DND-41 (cell line): ENCODE data around the gene SECISBP2.
A peak's percentile ranks its signal among the peaks of the same experiment; 100 is the strongest.

Source experiments
- ATAC-seq: fragments of 200-7000 bp; cut with Tn5 transposase; 3 replicates; pipeline ENCODE4 v1.9.1; 2021; ENCODE audit warnings: low read depth; ENCODE audit not compliant: insufficient read depth
- DNase-seq: peaks from one replicate; pipeline ENCODE4 v3.0.0-alpha.2; 2020
- H2AFZ ChIP-seq: 2 replicates; pipeline ENCODE4 v1.6.0; 2012; ENCODE audit warnings: low read depth, low read length
- H3K27ac ChIP-seq: 2 replicates; pipeline ENCODE4 v1.5.1; 2012; ENCODE audit warnings: low read length, inconsistent platforms
- H3K27me3 ChIP-seq: fragments of 200-600 bp; sonication (generic); 2 replicates; pipeline ENCODE4 v1.6.0; 2012; ENCODE audit warnings: low read length, mild to moderate bottlenecking, inconsistent platforms; ENCODE audit not compliant: insufficient read depth, poor library complexity
- H3K36me3 ChIP-seq: 2 replicates; pipeline ENCODE4 v1.5.1; 2012; ENCODE audit warnings: low read length, inconsistent platforms; ENCODE audit not compliant: insufficient read depth
- H3K4me1 ChIP-seq: 2 replicates; pipeline ENCODE4 v1.5.1; 2012; ENCODE audit warnings: mild to moderate bottlenecking, low read length; ENCODE audit not compliant: insufficient read depth
- H3K4me2 ChIP-seq: 2 replicates; pipeline ENCODE4 v1.6.0; 2012; ENCODE audit warnings: mild to moderate bottlenecking, moderate library complexity, low read length, inconsistent platforms; ENCODE audit not compliant: insufficient read depth
- H3K4me3 ChIP-seq, 2 experiments: fragments of 200-600 bp in 1 of 2; shearing (Covaris generic) in 1 of 2; 2 replicates each; pipeline ENCODE4 v1.5.1; 2012 to 2016; ENCODE audit warnings: inconsistent platforms in 2 of 2, low read length in 2 of 2, mild to moderate bottlenecking in 2 of 2, low read depth in 1 of 2, moderate library complexity in 1 of 2
- H3K79me2 ChIP-seq: 2 replicates; pipeline ENCODE4 v1.6.0; 2012; ENCODE audit warnings: low read length, inconsistent platforms; ENCODE audit not compliant: insufficient read depth
- H3K9ac ChIP-seq: 2 replicates; pipeline ENCODE4 v1.6.0; 2012; ENCODE audit warnings: low read depth, mild to moderate bottlenecking, inconsistent platforms, low read length, moderate library complexity
- H3K9me3 ChIP-seq: 2 replicates; pipeline ENCODE4 v1.5.1; 2012; ENCODE audit warnings: low read length, moderate library complexity, mild to moderate bottlenecking, inconsistent platforms; ENCODE audit not compliant: insufficient read depth, severe bottlenecking
- H4K20me1 ChIP-seq: 2 replicates; pipeline ENCODE4 v1.6.0; 2012; ENCODE audit warnings: low read length; ENCODE audit not compliant: insufficient read depth
- EZH2 ChIP-seq: IDR thresholded peaks from 3 replicates; pipeline ENCODE4 v1.6.1; 2012; ENCODE audit warnings: borderline replicate concordance, low read depth, mild to moderate bottlenecking, moderate library complexity, low read length, inconsistent platforms; ENCODE audit not compliant: severe bottlenecking
- TF ChIP-seq, protein P1 (sequence below): IDR thresholded peaks from 2 replicates; pipeline ENCODE4 v1.5.1; 2012; ENCODE audit warnings: borderline replicate concordance, low read length, moderate library complexity, mild to moderate bottlenecking; ENCODE audit not compliant: poor library complexity, severe bottlenecking; ENCODE audit errors: extremely low read depth

SECISBP2 gene

DNA sequence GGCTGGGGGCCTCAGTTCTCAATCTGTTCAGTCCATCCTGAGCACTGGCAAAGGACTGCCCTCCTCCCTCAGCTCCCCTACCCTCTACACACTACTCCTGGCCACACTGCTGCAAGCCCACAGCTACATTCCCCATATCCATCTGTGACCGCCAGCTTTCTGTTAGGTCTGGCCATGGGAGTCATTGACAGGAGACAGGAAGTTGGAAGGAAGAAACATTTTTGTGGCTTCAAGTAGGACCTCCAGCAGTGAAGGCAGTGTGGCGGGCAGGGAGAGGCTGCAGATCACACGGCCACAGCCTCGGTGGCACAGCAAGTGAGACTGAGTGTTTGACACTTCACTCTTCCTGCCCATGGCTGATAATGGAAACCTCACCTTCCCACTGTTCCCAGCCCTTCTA lies 55.9 kb downstream of the SECISBP2 start:
- 0 out of 3 replicates have a peak, but pooled peaks have one; percentile 10 for ATAC-seq
- H3K4me1 ChIP-seq = peaks cover 14% of the 10 kb centered on the region

DNA sequence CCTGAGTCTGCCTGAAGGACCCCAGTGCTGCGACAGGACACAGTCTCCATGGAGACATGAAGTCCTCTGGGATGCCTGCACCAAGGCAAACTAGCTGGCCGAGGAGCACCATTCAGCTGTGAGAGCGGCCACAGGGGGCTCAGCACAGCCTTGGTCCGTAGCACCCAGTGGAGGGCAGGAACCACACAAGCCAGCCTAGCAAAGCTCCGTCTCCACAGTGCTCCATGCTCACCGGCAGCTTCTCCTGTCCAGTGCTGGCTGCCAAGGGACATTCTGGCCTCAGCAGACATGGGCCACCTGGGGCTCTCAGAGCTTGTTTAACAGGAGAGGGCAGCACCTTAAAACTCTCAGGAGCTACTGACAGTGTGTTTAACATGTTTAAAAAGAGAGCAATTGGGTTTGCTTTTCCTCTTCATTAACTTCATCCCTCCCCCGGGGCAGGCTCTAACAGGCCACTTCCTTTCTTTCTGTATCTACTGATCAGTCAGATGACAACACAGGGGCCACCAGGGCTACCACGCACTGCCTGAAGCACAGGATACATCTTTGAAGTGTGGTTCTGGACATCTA lies 57.0 kb downstream of the SECISBP2 start:
- Histone ChIP-seq H3K36me3 (peaks cover 40% of the 10 kb centered on the region), H3K79me2 (no peaks in the 10 kb centered on the region), H3K27ac (peak overlapping the region; percentile 50), H4K20me1 (peaks cover 16% of the 10 kb centered on the region), H3K9ac (no peak overlapping the region), H3K27me3 (no peaks in the 10 kb centered on the region), H3K4me2 (no peak overlapping the region), H3K4me1 (peaks cover 14% of the 10 kb centered on the region), H3K9me3 (no peaks in the 10 kb centered on the region), H3K4me3 (no peak overlapping the region), H2AFZ (no peak overlapping the region)
- no peak for TF ChIP-seq EZH2
- TF ChIP-seq, protein P1, sequence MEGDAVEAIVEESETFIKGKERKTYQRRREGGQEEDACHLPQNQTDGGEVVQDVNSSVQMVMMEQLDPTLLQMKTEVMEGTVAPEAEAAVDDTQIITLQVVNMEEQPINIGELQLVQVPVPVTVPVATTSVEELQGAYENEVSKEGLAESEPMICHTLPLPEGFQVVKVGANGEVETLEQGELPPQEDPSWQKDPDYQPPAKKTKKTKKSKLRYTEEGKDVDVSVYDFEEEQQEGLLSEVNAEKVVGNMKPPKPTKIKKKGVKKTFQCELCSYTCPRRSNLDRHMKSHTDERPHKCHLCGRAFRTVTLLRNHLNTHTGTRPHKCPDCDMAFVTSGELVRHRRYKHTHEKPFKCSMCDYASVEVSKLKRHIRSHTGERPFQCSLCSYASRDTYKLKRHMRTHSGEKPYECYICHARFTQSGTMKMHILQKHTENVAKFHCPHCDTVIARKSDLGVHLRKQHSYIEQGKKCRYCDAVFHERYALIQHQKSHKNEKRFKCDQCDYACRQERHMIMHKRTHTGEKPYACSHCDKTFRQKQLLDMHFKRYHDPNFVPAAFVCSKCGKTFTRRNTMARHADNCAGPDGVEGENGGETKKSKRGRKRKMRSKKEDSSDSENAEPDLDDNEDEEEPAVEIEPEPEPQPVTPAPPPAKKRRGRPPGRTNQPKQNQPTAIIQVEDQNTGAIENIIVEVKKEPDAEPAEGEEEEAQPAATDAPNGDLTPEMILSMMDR = peak; percentile 12
- DNase-seq (peak; percentile 45), ATAC-seq (peak; percentile 44)

More for the DNA sequence above, 55.9 kb downstream of the SECISBP2 start:
- no peak overlapping the region for H2AFZ ChIP-seq
- H3K4me3 ChIP-seq = no peak overlapping the region
- H3K9ac ChIP-seq = no peak overlapping the region
- peak overlapping the region; percentile 45; the same call in 1 of the 2 replicates for H3K27ac ChIP-seq
- H3K9me3 ChIP-seq = no peaks in the 10 kb centered on the region
- no peak for DNase-seq
- peaks cover 29% of the 10 kb centered on the region for H3K36me3 ChIP-seq
- no peak overlapping the region for H3K4me2 ChIP-seq
- H3K27me3 ChIP-seq = no peaks in the 10 kb centered on the region
- no peak for TF ChIP-seq EZH2
- TF ChIP-seq, protein P1 = no peak
- peaks cover 16% of the 10 kb centered on the region for H4K20me1 ChIP-seq
- no peaks in the 10 kb centered on the region for H3K79me2 ChIP-seq

DNA sequence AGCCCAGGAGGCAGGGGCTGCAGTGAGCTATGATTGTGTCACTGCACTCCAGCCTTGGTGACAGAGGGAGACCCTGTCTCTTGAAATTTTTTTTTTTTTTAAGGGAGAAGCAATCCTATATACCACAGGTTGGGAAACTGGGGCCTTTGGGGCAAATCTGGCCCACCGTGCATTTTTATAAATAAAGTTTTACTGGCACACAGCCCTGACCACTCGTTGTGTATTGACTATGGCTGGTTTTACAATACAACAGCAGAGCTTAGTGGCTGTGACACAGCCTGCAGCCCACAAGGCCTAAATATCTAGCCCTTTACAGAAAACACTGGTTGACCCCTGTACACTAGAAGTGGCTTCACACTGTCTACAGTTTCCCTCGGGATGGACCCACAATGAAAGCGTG lies 58.0 kb downstream of the SECISBP2 start:
- no peaks in the 10 kb centered on the region for H3K9me3 ChIP-seq
- TF ChIP-seq, protein P1 = no peak
- TF ChIP-seq EZH2 = no peak
- H3K27me3 ChIP-seq = no peaks in the 10 kb centered on the region
- H2AFZ ChIP-seq = no peak overlapping the region
- no peak overlapping the region for H3K9ac ChIP-seq
- DNase-seq (no peak), ATAC-seq (no peak)
- no peaks in the 10 kb centered on the region for H3K79me2 ChIP-seq
- H3K4me2 ChIP-seq = no peak overlapping the region
- H3K36me3 ChIP-seq = peaks cover 49% of the 10 kb centered on the region
- H3K4me3 ChIP-seq = no peak overlapping the region
- peaks cover 16% of the 10 kb centered on the region for H4K20me1 ChIP-seq
- no peak overlapping the region for H3K27ac ChIP-seq
- peaks cover 14% of the 10 kb centered on the region for H3K4me1 ChIP-seq
